AG10803 (cell line): ENCODE data around the gene PRELID3B.

Experiments used
- DNase-seq: peaks from one replicate; pipeline ENCODE4 v3.0.0; 2010; ENCODE audit warnings: low read depth
- H3K4me3 ChIP-seq: 2 replicates; pipeline ENCODE4 v1.5.1; 2011; ENCODE audit warnings: mild to moderate bottlenecking, low read length, control low read depth
- TF ChIP-seq, protein P1 (sequence below): conservative IDR thresholded peaks from 2 replicates; pipeline ENCODE4 v1.5.1; 2011; ENCODE audit warnings: mild to moderate bottlenecking, low read length, control low read depth, inconsistent platforms

The PRELID3B gene

DNA sequence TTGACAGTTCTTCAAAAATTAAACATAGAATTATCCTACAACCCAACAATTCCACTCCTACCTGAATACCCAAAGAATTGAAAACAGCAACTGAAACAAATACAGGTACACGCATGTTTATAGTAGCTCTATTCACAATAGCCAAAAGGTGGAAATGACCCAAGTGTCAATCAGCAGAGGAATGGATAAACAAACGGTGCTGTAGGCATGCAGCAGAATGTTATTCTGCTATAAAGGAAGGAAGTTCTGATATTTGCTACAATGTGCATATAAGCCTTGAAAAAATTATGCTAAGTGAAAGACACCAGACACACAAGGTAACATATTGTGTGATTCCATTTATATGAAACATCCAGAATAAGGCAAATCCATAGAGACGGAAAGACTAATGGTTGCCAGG is 38.5 kb upstream of the PRELID3B start:
- DNase-seq = no peak
- TF ChIP-seq, protein P1, sequence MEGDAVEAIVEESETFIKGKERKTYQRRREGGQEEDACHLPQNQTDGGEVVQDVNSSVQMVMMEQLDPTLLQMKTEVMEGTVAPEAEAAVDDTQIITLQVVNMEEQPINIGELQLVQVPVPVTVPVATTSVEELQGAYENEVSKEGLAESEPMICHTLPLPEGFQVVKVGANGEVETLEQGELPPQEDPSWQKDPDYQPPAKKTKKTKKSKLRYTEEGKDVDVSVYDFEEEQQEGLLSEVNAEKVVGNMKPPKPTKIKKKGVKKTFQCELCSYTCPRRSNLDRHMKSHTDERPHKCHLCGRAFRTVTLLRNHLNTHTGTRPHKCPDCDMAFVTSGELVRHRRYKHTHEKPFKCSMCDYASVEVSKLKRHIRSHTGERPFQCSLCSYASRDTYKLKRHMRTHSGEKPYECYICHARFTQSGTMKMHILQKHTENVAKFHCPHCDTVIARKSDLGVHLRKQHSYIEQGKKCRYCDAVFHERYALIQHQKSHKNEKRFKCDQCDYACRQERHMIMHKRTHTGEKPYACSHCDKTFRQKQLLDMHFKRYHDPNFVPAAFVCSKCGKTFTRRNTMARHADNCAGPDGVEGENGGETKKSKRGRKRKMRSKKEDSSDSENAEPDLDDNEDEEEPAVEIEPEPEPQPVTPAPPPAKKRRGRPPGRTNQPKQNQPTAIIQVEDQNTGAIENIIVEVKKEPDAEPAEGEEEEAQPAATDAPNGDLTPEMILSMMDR = no peak
- H3K4me3 ChIP-seq = no peak overlapping the region

DNA sequence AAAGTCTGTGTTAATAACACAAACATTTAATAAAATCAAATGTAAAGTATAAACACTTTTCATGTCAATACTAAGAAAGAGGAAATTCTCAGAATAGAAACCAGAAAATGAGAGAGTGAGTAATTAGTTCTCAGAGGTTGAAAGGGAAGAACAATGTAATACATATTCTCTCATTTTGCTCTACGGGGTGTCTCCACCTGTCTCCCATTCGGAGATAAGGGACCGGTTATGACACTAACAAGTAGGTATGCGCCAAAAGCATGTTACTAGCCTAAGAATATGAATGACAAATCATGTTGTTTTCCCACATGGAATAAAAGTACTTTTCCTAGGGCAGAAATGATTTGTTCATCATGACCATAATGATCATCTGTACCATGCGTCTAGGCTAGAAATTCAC is 35.6 kb upstream of the PRELID3B start:
- no peak for DNase-seq
- TF ChIP-seq, protein P1 = no peak
- no peak overlapping the region for H3K4me3 ChIP-seq

DNA sequence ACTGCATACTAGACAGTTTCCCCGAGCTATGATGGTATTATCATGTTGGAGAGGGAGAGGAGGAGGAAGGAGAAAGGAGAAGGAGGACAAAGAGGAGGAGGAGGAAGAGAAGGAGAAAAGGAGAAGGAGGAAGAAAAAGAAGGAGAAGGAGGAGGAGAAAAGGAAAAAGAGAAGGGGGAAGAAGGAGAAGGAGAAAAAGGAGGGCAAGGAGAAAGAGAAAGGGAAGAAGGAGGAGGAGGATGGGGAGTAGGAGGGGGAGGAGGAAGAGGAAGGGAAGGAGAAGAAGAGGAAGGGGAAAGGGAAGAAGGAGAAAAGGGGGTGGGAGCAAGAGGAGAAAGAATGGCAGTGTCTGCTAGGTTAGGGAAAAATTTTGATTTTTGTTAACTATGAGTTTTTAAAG is 35.1 kb upstream of the PRELID3B start:
- TF ChIP-seq, protein P1 = no peak
- H3K4me3 ChIP-seq = no peak overlapping the region
- DNase-seq = no peak

DNA sequence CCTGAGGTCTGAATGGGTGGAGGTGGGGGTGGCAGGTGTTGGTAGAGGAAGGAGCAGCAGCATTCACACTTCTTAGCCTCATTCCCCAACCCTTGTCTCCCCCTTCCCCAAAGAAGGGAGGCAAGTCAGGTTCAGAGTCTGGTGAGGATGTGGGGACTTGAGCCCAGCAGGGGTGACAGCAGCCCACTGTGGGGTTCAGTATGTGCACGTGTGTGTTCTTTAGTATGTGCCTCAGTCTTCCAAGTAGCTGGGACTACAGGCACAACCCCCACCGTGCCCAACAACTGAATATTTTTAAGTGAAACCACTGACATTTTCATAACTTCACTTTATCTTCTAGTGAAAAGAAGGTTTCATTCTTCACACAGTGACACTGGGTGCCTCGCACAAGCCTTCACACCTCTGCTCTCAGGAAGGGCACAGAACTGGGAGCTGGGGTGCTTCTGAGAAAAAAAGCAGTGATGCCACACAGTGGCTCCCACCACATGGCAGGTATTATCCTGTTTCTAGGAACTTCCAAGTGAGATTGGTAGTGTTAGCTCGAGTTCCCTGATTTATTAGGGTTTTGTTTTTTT is 33.4 kb upstream of the PRELID3B start:
- no peak overlapping the region for H3K4me3 ChIP-seq
- DNase-seq = no peak
- TF ChIP-seq, protein P1 = no peak

DNA sequence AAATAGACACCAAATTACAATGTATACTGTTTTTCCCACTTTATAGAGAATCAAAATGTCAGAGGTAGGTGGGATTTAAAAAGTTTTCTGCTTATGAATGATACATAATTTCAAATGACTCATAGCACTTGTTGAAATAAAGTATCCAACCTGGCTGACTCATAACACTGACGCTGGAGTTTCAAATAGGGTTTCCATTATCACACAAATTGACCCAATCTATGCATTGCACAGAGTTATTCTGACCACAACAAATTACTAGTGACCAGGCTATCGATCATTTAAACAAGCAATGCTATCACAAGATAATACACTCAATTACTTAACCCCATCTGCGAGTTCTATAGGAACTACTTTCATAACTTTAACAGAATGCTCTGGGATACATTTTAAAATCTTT is 31.9 kb upstream of the PRELID3B start:
- DNase-seq = no peak
- TF ChIP-seq, protein P1 = no peak
- H3K4me3 ChIP-seq = no peak overlapping the region

DNA sequence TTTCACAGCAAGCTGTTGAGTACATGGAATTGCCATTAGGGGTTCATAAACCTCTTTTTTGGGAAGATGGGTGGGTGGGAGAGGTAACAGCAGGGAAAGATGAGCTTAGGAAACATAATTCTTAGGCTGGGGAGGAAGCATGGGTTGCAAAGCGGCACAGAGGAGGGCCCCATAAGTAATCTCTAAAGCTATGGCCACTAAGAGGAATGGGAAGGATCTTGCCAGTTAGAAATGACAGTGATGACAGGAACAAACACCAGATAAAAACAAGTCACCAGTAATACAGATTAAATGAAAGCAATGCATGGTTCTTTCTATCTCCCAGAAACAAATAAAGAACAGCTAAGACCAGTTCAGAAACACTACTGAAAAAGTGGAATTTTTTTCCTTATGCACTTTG is 31.0 kb upstream of the PRELID3B start:
- DNase-seq = no peak
- H3K4me3 ChIP-seq = no peak overlapping the region
- TF ChIP-seq, protein P1 = no peak

DNA sequence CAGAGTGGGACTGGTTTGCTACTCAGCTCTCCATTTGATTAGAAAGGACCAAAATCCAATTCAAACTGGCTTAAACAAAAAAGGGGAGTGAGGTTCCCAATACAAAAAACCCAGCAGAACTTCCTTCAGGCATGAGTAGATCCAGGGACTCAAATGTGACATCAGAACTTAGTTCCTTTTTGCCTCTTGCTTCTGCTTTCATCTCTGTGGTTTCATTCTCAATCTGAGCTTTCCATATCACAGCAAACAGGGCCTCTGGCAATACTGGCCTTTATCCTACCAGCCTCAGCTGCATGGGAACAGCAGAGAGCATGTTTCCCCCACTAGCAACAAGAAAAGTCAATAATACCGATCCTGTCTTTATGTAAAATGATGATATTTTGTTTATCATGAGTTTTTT is 28.6 kb upstream of the PRELID3B start:
- no peak for DNase-seq
- no peak overlapping the region for H3K4me3 ChIP-seq
- TF ChIP-seq, protein P1 = no peak
